OCI-LY7 (cell line): ENCODE measurements around the gene WDR44. TPM values are rescaled to one million over a fixed set of nuclear protein-coding genes. Genes with fewer than 3 reads are reported as not detected.

ENCODE experiments used
- BruUV-seq: library from RNA; stranded (reverse); fragments of 400-500 nt; replicated peaks from 2 replicates; lab custom pipeline; 2021; lab: Mats Ljungman, UMichigan
- CTCF ChIA-PET: fragments of 300-600 bp; sonication (Branson Sonifier 250); formaldehyde crosslinking; loops from one replicate; lab custom pipeline; 2022; ENCODE audit warnings: antibody characterized with exemption; ENCODE audit not compliant: unreplicated experiment; lab: Charles Lee
- POLR2A ChIA-PET: fragments of 300-600 bp; sonication (Branson Sonifier 250); formaldehyde crosslinking; loops from one replicate; lab custom pipeline; 2022; ENCODE audit warnings: antibody characterized with exemption; lab: Charles Lee
- DNase-seq: peaks from one replicate; pipeline ENCODE4 v3.0.0-alpha.2; 2015; ENCODE audit warnings: low spot score
- H2AFZ ChIP-seq: fragments of 200-600 bp; sonication (generic), shearing (Covaris generic); 2 replicates; pipeline ENCODE4 v1.6.1; 2014; ENCODE audit warnings: mild to moderate bottlenecking, antibody characterized with exemption, low read length, moderate library complexity
- H3K27ac ChIP-seq: fragments of 200-600 bp; sonication (generic); 2 replicates; pipeline ENCODE4 v1.5.1; 2014; ENCODE audit warnings: mixed run types, low read depth, mild to moderate bottlenecking, moderate library complexity, low read length, inconsistent platforms; ENCODE audit not compliant: poor library complexity, severe bottlenecking
- H3K36me3 ChIP-seq: fragments of 200-600 bp; sonication (generic); 2 replicates; pipeline ENCODE4 v1.6.1; 2014; ENCODE audit warnings: mild to moderate bottlenecking, antibody characterized with exemption, low read length, moderate library complexity, mixed read lengths; ENCODE audit not compliant: insufficient read depth
- H3K4me1 ChIP-seq: fragments of 200-600 bp; sonication (generic); 2 replicates; pipeline ENCODE4 v1.5.1; 2014; ENCODE audit warnings: mild to moderate bottlenecking, low read length; ENCODE audit not compliant: insufficient read depth, poor library complexity, severe bottlenecking
- H3K4me2 ChIP-seq: fragments of 200-600 bp; sonication (generic); 2 replicates; pipeline ENCODE4 v1.6.1; 2014; ENCODE audit warnings: mild to moderate bottlenecking, low read length
- H3K4me3 ChIP-seq: fragments of 200-600 bp; sonication (generic); 2 replicates; pipeline ENCODE4 v1.5.1; 2014; ENCODE audit warnings: mild to moderate bottlenecking, low read depth, low read length; ENCODE audit not compliant: poor library complexity, severe bottlenecking
- H3K79me2 ChIP-seq: fragments of 200-600 bp; sonication (generic); 2 replicates; pipeline ENCODE4 v1.6.1; 2016; ENCODE audit warnings: low read depth, mild to moderate bottlenecking, low read length, moderate library complexity, mixed read lengths; ENCODE audit not compliant: insufficient read depth
- H3K9me2 ChIP-seq: fragments of 200-600 bp; sonication (generic); 2 replicates; pipeline ENCODE4 v1.6.1; 2016; ENCODE audit warnings: mild to moderate bottlenecking, low read length, mixed read lengths; ENCODE audit not compliant: insufficient read depth
- H3K9me3 ChIP-seq: fragments of 200-600 bp; sonication (generic); 2 replicates; pipeline ENCODE4 v1.6.1; 2014; ENCODE audit warnings: mild to moderate bottlenecking, mixed run types, low read length, mixed read lengths
- H4K20me1 ChIP-seq: fragments of 200-600 bp; sonication (generic); 2 replicates; pipeline ENCODE4 v1.6.1; 2014; ENCODE audit warnings: mild to moderate bottlenecking, antibody characterized with exemption, low read length, moderate library complexity, mixed read lengths; ENCODE audit not compliant: insufficient read depth
- CTCF ChIP-seq: fragments of 200-600 bp; sonication (generic); conservative IDR thresholded peaks from 2 replicates; pipeline ENCODE4 v1.5.1; 2014; ENCODE audit warnings: mild to moderate bottlenecking, antibody characterized with exemption, low read length, moderate library complexity, mixed read lengths
- EZH2phosphoT487 ChIP-seq: fragments of 200-600 bp; sonication (generic); IDR thresholded peaks from 2 replicates; pipeline ENCODE4 v1.6.1; 2018; ENCODE audit warnings: low read depth, borderline replicate concordance, mild to moderate bottlenecking, mixed run types, antibody characterized with exemption, low read length, moderate library complexity, mixed read lengths
- intact Hi-C: fragments of 100-400 bp; cut with micrococcal nuclease; formaldehyde crosslinking; loops from one replicate; pipeline ENCODE4 v1.10.0; 2022; ENCODE audit not compliant: unreplicated experiment
- total RNA-seq, 2 experiments: library from RNA; depleted of rRNA in 1 of 2; stranded (reverse); fragments of >200 nt in 1 of 2; shearing (Covaris generic) in 1 of 2; gene quantifications; 2 replicates each; pipeline ENCODE4 v1.2.3, GENCODE V29; 2014 to 2022

Gene WDR44
- total RNA-seq, 2 experiments from 2014 or later = 9.3 to 9.9 TPM

GRCh38 chrX:118392716-118393115 lies 46.8 kb downstream of the WDR44 start:
- no peaks in the 10 kb centered on the region for H4K20me1 ChIP-seq
- H3K9me3 ChIP-seq = no peaks in the 10 kb centered on the region
- ChIA-PET CTCF (no interaction called here), POLR2A (interaction anchor here (0.9 to 1.5 kb wide), 2 partner anchors 11 to 47 kb away, joined by 3 read pairs; partner anchors contain the start of gene WDR44)
- H2AFZ ChIP-seq = no peak overlapping the region
- no peak overlapping the region for H3K27ac ChIP-seq
- H3K4me3 ChIP-seq = no peak overlapping the region
- no TSS peak for BruUV-seq
- DNase-seq = no peak
- H3K4me1 ChIP-seq = no peaks in the 10 kb centered on the region
- H3K79me2 ChIP-seq = no peaks in the 10 kb centered on the region
- H3K36me3 ChIP-seq = peaks cover 4% of the 10 kb centered on the region; the same call in 1 of the 2 replicates
- no peaks in the 10 kb centered on the region for H3K9me2 ChIP-seq
- TF ChIP-seq EZH2phosphoT487 (no peak), CTCF (no peak)
- intact Hi-C loops = no loop called here
- no peak overlapping the region for H3K4me2 ChIP-seq

- no peak overlapping the region for H2AFZ ChIP-seq
- intact Hi-C loops = no loop called here
- H3K4me1 ChIP-seq = no peaks in the 10 kb centered on the region
- H3K4me3 ChIP-seq = no peak overlapping the region
- BruUV-seq = no TSS peak
- no peak for TF ChIP-seq EZH2phosphoT487
- no peak for TF ChIP-seq CTCF
- H3K9me2 ChIP-seq = no peaks in the 10 kb centered on the region
- no peaks in the 10 kb centered on the region for H4K20me1 ChIP-seq
- ChIA-PET CTCF (no interaction called here), POLR2A (no interaction called here)
- H3K36me3 ChIP-seq = peaks cover 8% of the 10 kb centered on the region
- DNase-seq = no peak
- H3K27ac ChIP-seq = no peak overlapping the region
- no peaks in the 10 kb centered on the region for H3K79me2 ChIP-seq
- H3K9me3 ChIP-seq = no peaks in the 10 kb centered on the region
- H3K4me2 ChIP-seq = no peak overlapping the region
Measured at GRCh38 chrX:118396113-118396512, 50.2 kb downstream of the WDR44 start.

GRCh38 chrX:118418811-118419251 lies 72.9 kb downstream of the WDR44 start:
- intact Hi-C loops = no loop called here
- no peak overlapping the region for H2AFZ ChIP-seq
- H3K36me3 ChIP-seq = no peaks in the 10 kb centered on the region
- H3K4me2 ChIP-seq = no peak overlapping the region
- ChIA-PET POLR2A (interaction anchor here (0.5 kb wide), 1 partner anchor 16 kb away, joined by 3 read pairs; no protein-coding TSS in a partner anchor), CTCF (no interaction called here)
- TF ChIP-seq CTCF = no peak
- TF ChIP-seq EZH2phosphoT487 = no peak
- no peak overlapping the region for H3K4me3 ChIP-seq
- BruUV-seq = no TSS peak
- no peak for DNase-seq
- H3K9me3 ChIP-seq = no peaks in the 10 kb centered on the region
- no peaks in the 10 kb centered on the region for H4K20me1 ChIP-seq
- H3K9me2 ChIP-seq = no peaks in the 10 kb centered on the region
- no peaks in the 10 kb centered on the region for H3K79me2 ChIP-seq
- no peak overlapping the region for H3K27ac ChIP-seq
- H3K4me1 ChIP-seq = no peaks in the 10 kb centered on the region
